Endothelial cell (in vitro differentiated cells): ENCODE results near the gene PLCG2. TPM values are rescaled to one million over a fixed set of nuclear protein-coding genes. Genes with fewer than 3 reads are reported as not detected.
"Not testable (repeated sequence)": the region's sequence is repeated elsewhere in the genome, so short reads cannot be mapped to it uniquely, and the experiment has no call there.

Source experiments
- DNase-seq: peaks from one replicate; pipeline ENCODE4 v3.0.0; 2021; ENCODE audit warnings: low spot score
- H3K27ac Mint-ChIP-seq: one replicate; pipeline ENCODE4 v1.8.0; 2021; ENCODE audit warnings: mixed read lengths, inconsistent platforms; ENCODE audit not compliant: unreplicated experiment
- H3K27me3 Mint-ChIP-seq: one replicate; pipeline ENCODE4 v1.8.0; 2021; ENCODE audit warnings: mild to moderate bottlenecking, moderate library complexity, mixed read lengths, inconsistent platforms; ENCODE audit not compliant: unreplicated experiment
- H3K36me3 Mint-ChIP-seq: one replicate; pipeline ENCODE4 v1.8.0; 2021; ENCODE audit warnings: mild to moderate bottlenecking, low read depth, mixed read lengths, inconsistent platforms; ENCODE audit not compliant: unreplicated experiment
- H3K4me1 Mint-ChIP-seq: one replicate; pipeline ENCODE4 v1.8.0; 2021; ENCODE audit warnings: mild to moderate bottlenecking, mixed read lengths, inconsistent platforms; ENCODE audit not compliant: unreplicated experiment
- H3K4me3 Mint-ChIP-seq: one replicate; pipeline ENCODE4 v1.8.0; 2021; ENCODE audit warnings: mild to moderate bottlenecking, mixed read lengths, inconsistent platforms; ENCODE audit not compliant: unreplicated experiment
- H3K9me3 Mint-ChIP-seq: one replicate; pipeline ENCODE4 v1.8.0; 2021; ENCODE audit warnings: mixed read lengths, inconsistent platforms; ENCODE audit not compliant: unreplicated experiment
- total RNA-seq: library from RNA; stranded (reverse); fragmentation: NEBNext Ultra II Directional; extraction: Animal tissue kit (Norgen Biotek cat#: 25700); gene quantifications from one replicate; pipeline ENCODE4 v1.2.1, GENCODE V29; 2021; ENCODE audit not compliant: unreplicated experiment
- TF ChIP-seq, protein P1 (sequence below): fragments of 200-600 bp; sonication (generic); IDR thresholded peaks from one replicate; pipeline ENCODE4 v1.5.0; 2021; ENCODE audit warnings: antibody characterized with exemption; ENCODE audit not compliant: unreplicated experiment

PLCG2 gene
- total RNA-seq, 1 donor from 2014 or later = 103 TPM

DNA sequence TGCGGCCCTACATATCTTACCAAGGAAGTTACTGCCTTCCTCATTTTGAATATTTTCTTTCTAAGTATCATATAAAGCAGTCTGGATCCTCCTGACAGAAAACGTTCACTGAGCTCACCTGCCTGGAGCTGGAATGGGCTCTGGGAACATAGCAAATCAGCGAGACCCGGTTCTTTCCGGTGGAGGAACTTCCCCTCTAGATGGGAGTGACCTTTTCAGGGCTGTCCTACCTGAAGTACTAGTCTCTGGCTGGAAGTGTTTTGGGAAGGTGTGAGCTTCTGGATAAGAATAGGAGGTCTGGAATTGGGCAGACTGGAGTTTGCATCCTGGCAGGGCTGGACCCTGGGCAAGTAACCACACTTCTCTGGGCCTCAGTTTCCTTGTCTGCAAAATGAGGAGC, 152.8 kb downstream of the PLCG2 start:
- peaks cover 23% of the 10 kb centered on the region for H3K36me3 Mint-ChIP-seq
- no peak overlapping the region for H3K27ac Mint-ChIP-seq
- no peak for DNase-seq
- H3K4me1 Mint-ChIP-seq = no peaks in the 10 kb centered on the region
- H3K27me3 Mint-ChIP-seq = no peaks in the 10 kb centered on the region
- no peaks in the 10 kb centered on the region for H3K9me3 Mint-ChIP-seq
- TF ChIP-seq, protein P1, sequence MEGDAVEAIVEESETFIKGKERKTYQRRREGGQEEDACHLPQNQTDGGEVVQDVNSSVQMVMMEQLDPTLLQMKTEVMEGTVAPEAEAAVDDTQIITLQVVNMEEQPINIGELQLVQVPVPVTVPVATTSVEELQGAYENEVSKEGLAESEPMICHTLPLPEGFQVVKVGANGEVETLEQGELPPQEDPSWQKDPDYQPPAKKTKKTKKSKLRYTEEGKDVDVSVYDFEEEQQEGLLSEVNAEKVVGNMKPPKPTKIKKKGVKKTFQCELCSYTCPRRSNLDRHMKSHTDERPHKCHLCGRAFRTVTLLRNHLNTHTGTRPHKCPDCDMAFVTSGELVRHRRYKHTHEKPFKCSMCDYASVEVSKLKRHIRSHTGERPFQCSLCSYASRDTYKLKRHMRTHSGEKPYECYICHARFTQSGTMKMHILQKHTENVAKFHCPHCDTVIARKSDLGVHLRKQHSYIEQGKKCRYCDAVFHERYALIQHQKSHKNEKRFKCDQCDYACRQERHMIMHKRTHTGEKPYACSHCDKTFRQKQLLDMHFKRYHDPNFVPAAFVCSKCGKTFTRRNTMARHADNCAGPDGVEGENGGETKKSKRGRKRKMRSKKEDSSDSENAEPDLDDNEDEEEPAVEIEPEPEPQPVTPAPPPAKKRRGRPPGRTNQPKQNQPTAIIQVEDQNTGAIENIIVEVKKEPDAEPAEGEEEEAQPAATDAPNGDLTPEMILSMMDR = no peak
- no peak overlapping the region for H3K4me3 Mint-ChIP-seq

DNA sequence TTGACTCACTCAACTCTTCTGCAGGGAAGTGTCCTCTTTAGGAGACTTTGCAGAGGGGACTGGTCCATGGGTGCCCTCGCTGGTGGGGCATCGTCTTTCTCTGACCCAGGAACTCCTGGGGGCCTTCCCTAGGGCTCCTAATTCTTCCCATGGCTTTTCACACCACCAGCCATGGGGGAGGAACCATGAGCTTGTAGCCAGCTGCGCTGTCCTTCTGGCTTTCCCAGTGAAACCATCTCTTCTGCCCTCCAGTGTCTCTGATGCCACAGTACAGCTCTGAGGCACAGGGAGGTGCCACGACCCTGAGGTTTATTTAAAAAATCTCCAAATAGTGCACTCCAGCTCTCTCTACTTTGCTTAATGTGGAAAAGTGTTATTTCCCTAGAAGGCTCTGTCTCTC, 153.6 kb downstream of the PLCG2 start:
- H3K27me3 Mint-ChIP-seq = no peaks in the 10 kb centered on the region
- DNase-seq = no peak
- no peak overlapping the region for H3K4me3 Mint-ChIP-seq
- no peaks in the 10 kb centered on the region for H3K4me1 Mint-ChIP-seq
- H3K9me3 Mint-ChIP-seq = no peaks in the 10 kb centered on the region
- H3K36me3 Mint-ChIP-seq = peaks cover 20% of the 10 kb centered on the region
- no peak overlapping the region for H3K27ac Mint-ChIP-seq
- TF ChIP-seq, protein P1 = no peak

- no peak for DNase-seq
- Mint-ChIP-seq H3K4me1 (no peaks in the 10 kb centered on the region), H3K4me3 (no peak overlapping the region), H3K36me3 (peaks cover 20% of the 10 kb centered on the region), H3K27me3 (no peaks in the 10 kb centered on the region), H3K27ac (no peak overlapping the region), H3K9me3 (no peaks in the 10 kb centered on the region)
- TF ChIP-seq, protein P1 = no peak
Observed at GRCh38 chr16:81933361-81933760, 154.3 kb downstream of the PLCG2 start.

GRCh38 chr16:81934711-81935110, 155.6 kb downstream of the PLCG2 start:
- H3K4me3 Mint-ChIP-seq, H3K4me1 Mint-ChIP-seq, H3K9me3 Mint-ChIP-seq, DNase-seq, H3K27me3 Mint-ChIP-seq, H3K27ac Mint-ChIP-seq: not testable (repeated sequence)
- H3K36me3 Mint-ChIP-seq = peaks cover 20% of the 10 kb centered on the region

- H3K4me1 Mint-ChIP-seq = no peaks in the 10 kb centered on the region
- no peak for DNase-seq
- H3K9me3 Mint-ChIP-seq = no peaks in the 10 kb centered on the region
- H3K27me3 Mint-ChIP-seq = no peaks in the 10 kb centered on the region
- H3K27ac Mint-ChIP-seq = no peak overlapping the region
- peaks cover 19% of the 10 kb centered on the region for H3K36me3 Mint-ChIP-seq
- TF ChIP-seq, protein P1 = no peak
- H3K4me3 Mint-ChIP-seq = no peak overlapping the region
Observed at GRCh38 chr16:81936209-81937000, 157.3 kb downstream of the PLCG2 start.
